ENCODE measurements around the gene NOC2L.

Gene NOC2L

GRCh38 chr1:906600-907420 lies 52.2 kb downstream of the NOC2L start:
- H3K27me3 ChIP-seq (ENCODE audit: insufficient read depth, low read length): peaks cover 5% of the 10 kb centered on the region; the same call in 1 of the 2 replicates
- peaks cover 6% of the 10 kb centered on the region for H3K4me1 ChIP-seq (ENCODE audit: insufficient read depth, low read length, severe bottlenecking)
- no peak overlapping the region for H2AFZ ChIP-seq (ENCODE audit: low read length)
- H3K27ac ChIP-seq (ENCODE audit: low read depth, low read length, poor library complexity, severe bottlenecking): no peak overlapping the region
- no peak overlapping the region for H3K9ac ChIP-seq (ENCODE audit: low read length)
- H3F3A ChIP-seq (ENCODE audit: insufficient read depth, low read length): no peaks in the 10 kb centered on the region
- H3K36me3 ChIP-seq (ENCODE audit: insufficient read depth, low read length): no peaks in the 10 kb centered on the region
- H3K4me2 ChIP-seq (ENCODE audit: low read length): no peak overlapping the region
- no peaks in the 10 kb centered on the region for H4K20me1 ChIP-seq (ENCODE audit: insufficient read depth, low read length)
- TF ChIP-seq CTCF (IDR thresholded peaks at IDR 0.05; ENCODE audit: low read length) (no peak), EZH2 (IDR thresholded peaks at IDR 0.05; ENCODE audit: borderline replicate concordance, low read length) (no peak)
- H3K79me2 ChIP-seq (ENCODE audit: insufficient read depth, low read length): no peaks in the 10 kb centered on the region
- no peak overlapping the region for H3K4me3 ChIP-seq (ENCODE audit: low read depth, low read length, poor library complexity, severe bottlenecking)
- H3K9me2 ChIP-seq (ENCODE audit: low read depth, low read length): no peaks in the 10 kb centered on the region
- H3K9me3 ChIP-seq (ENCODE audit: low read length): no peaks in the 10 kb centered on the region

DNA sequence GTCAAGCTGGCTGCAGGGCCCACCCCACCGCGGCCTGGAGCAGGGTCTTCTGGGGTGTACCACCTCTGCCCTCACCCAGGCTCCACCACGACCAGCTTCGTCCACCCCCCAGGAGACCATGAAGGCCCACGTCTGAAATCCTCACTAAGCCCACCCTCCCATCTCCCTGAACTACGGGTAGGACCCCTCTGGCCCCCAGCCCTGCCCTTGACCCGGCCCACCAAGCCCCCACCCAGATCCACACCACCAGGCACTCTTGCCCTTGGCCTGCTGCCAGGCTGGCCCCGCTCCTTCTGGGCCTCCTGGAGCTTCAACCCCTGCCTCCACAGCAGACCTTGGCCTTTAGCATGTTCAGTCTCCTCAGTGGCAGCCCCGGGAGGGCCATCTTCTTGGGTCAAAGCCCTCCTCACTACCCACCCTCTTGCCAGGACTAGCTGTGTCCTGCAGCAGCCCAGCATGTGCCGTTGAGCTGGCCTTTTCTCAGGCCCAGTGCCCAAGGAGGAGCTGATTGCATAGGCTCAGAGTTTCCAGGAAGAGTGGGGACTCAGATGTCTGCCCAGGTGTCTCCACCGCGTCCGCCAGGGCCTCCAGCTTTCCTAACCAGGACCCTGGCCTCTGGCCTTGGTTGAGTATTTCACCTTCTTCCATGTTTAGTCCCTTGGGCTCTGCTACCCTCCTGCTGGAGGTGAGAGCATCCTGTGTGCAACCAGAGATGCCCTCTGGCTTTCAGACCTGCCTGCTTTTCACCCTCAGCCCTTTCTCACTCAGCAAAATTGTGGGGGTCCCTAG lies 53.1 kb downstream of the NOC2L start:
- no peak overlapping the region for H3K9ac ChIP-seq (ENCODE audit: low read length)
- H2AFZ ChIP-seq (ENCODE audit: low read length): no peak overlapping the region
- H3K27ac ChIP-seq (ENCODE audit: low read depth, low read length, poor library complexity, severe bottlenecking): no peak overlapping the region
- no peaks in the 10 kb centered on the region for H3K36me3 ChIP-seq (ENCODE audit: insufficient read depth, low read length)
- TF ChIP-seq EZH2 (IDR thresholded peaks at IDR 0.05; ENCODE audit: borderline replicate concordance, low read length): no peak
- H3K4me2 ChIP-seq (ENCODE audit: low read length): no peak overlapping the region
- H3K79me2 ChIP-seq (ENCODE audit: insufficient read depth, low read length): no peaks in the 10 kb centered on the region
- H3K9me2 ChIP-seq (ENCODE audit: low read depth, low read length): no peaks in the 10 kb centered on the region
- no peaks in the 10 kb centered on the region for H3F3A ChIP-seq (ENCODE audit: insufficient read depth, low read length)
- peaks cover 5% of the 10 kb centered on the region; the same call in 1 of the 2 replicates for H3K27me3 ChIP-seq (ENCODE audit: insufficient read depth, low read length)
- no peaks in the 10 kb centered on the region for H3K9me3 ChIP-seq (ENCODE audit: low read length)
- no peak overlapping the region for H3K4me3 ChIP-seq (ENCODE audit: low read depth, low read length, poor library complexity, severe bottlenecking)
- peaks cover 6% of the 10 kb centered on the region for H3K4me1 ChIP-seq (ENCODE audit: insufficient read depth, low read length, severe bottlenecking)
- H4K20me1 ChIP-seq (ENCODE audit: insufficient read depth, low read length): no peaks in the 10 kb centered on the region

GRCh38 chr1:905071-905749 lies 53.8 kb downstream of the NOC2L start:
- no peak overlapping the region for H3K27ac ChIP-seq (ENCODE audit: low read depth, low read length, poor library complexity, severe bottlenecking)
- H3K36me3 ChIP-seq (ENCODE audit: insufficient read depth, low read length): no peaks in the 10 kb centered on the region
- no peak for TF ChIP-seq EZH2 (IDR thresholded peaks at IDR 0.05; ENCODE audit: borderline replicate concordance, low read length)
- H3K4me1 ChIP-seq (ENCODE audit: insufficient read depth, low read length, severe bottlenecking): peaks cover 6% of the 10 kb centered on the region
- no peak overlapping the region; the same call in 1 of the 2 replicates for H3K9ac ChIP-seq (ENCODE audit: low read length)
- H3K9me3 ChIP-seq (ENCODE audit: low read length): no peaks in the 10 kb centered on the region
- H2AFZ ChIP-seq (ENCODE audit: low read length): no peak overlapping the region
- peaks cover 8% of the 10 kb centered on the region; the same call in 1 of the 2 replicates for H3K27me3 ChIP-seq (ENCODE audit: insufficient read depth, low read length)
- peak overlapping the region; percentile 27 for H3K4me2 ChIP-seq (ENCODE audit: low read length)
- peak overlapping the region; percentile 55 for H3K4me3 ChIP-seq (ENCODE audit: low read depth, low read length, poor library complexity, severe bottlenecking)
- no peaks in the 10 kb centered on the region for H3K9me2 ChIP-seq (ENCODE audit: low read depth, low read length)
- no peaks in the 10 kb centered on the region for H3F3A ChIP-seq (ENCODE audit: insufficient read depth, low read length)
- H4K20me1 ChIP-seq (ENCODE audit: insufficient read depth, low read length): no peaks in the 10 kb centered on the region
- no peaks in the 10 kb centered on the region for H3K79me2 ChIP-seq (ENCODE audit: insufficient read depth, low read length)

Measured in OCI-LY1 (cell line).